Urinary bladder (tissue), 4 donors: ENCODE results near the gene CDK12. TPM values are rescaled to one million over a fixed set of nuclear protein-coding genes. Genes with fewer than 3 reads are reported as not detected.
"Not testable (repeated sequence)": the region's sequence is repeated elsewhere in the genome, so short reads cannot be mapped to it uniquely, and the experiment has no call there.

Experiments used
- DNase-seq: peaks from one replicate; pipeline ENCODE4 v3.0.0-alpha.2; 2015; ENCODE audit errors: extremely low spot score
- H3K27ac ChIP-seq: one replicate; pipeline ENCODE4 v1.5.1; 2013; ENCODE audit warnings: low read depth, mild to moderate bottlenecking, moderate library complexity
- H3K36me3 ChIP-seq: one replicate; pipeline ENCODE4 v1.6.1; 2013; ENCODE audit warnings: mild to moderate bottlenecking, moderate library complexity; ENCODE audit not compliant: insufficient read depth
- H3K4me1 ChIP-seq: one replicate; pipeline ENCODE4 v1.6.1; 2013; ENCODE audit warnings: mild to moderate bottlenecking, moderate library complexity; ENCODE audit not compliant: insufficient read depth
- H3K4me3 ChIP-seq: one replicate; pipeline ENCODE4 v1.5.1; 2013; ENCODE audit warnings: low read depth, low read length
- WGBS: extraction: QIAGEN DNeasy Blood & Tissue Kit; methylation state at CpG from one replicate; pipeline ENCODE4 v1.1.7; 2013; 5-methylcytosine and 5-hydroxymethylcytosine counted together
- polyA plus RNA-seq: library from polyadenylated mRNA; stranded (reverse); fragments of 200-250 nt; gene quantifications from one replicate; pipeline ENCODE4 v1.2.3, GENCODE V29; 2013
- total RNA-seq: library from RNA; depleted of rRNA; stranded (reverse); fragments of >200 nt; gene quantifications from one replicate; pipeline ENCODE4 v1.2.3, GENCODE V29; 2014
- donor health status: healthy with polysubstance abuse.
- donor health status: healthy.

The CDK12 gene
- total and polyA plus RNA-seq, 2 donors = 18.9 to 42.3 TPM

DNA sequence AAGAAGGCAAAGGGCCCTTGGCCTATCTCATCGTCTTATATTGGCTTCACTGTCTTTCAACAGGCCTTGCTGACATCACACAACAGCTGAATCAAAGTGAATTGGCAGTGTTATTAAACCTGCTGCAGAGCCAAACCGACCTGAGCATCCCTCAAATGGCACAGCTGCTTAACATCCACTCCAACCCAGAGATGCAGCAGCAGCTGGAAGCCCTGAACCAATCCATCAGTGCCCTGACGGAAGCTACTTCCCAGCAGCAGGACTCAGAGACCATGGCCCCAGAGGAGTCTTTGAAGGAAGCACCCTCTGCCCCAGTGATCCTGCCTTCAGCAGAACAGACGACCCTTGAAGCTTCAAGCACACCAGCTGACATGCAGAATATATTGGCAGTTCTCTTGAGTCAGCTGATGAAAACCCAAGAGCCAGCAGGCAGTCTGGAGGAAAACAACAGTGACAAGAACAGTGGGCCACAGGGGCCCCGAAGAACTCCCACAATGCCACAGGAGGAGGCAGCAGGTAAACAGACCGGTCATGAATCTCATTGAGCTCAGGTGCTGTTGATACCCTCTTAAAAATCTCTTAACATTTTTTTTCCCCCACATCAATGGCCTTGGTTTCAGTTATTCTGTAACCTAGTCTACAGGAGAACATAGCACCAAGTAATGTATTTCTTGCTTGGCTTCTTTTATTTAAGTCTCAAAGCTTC lies 64.7 kb downstream of the CDK12 start:
- H3K36me3 ChIP-seq = peaks cover 14% of the 10 kb centered on the region

DNA sequence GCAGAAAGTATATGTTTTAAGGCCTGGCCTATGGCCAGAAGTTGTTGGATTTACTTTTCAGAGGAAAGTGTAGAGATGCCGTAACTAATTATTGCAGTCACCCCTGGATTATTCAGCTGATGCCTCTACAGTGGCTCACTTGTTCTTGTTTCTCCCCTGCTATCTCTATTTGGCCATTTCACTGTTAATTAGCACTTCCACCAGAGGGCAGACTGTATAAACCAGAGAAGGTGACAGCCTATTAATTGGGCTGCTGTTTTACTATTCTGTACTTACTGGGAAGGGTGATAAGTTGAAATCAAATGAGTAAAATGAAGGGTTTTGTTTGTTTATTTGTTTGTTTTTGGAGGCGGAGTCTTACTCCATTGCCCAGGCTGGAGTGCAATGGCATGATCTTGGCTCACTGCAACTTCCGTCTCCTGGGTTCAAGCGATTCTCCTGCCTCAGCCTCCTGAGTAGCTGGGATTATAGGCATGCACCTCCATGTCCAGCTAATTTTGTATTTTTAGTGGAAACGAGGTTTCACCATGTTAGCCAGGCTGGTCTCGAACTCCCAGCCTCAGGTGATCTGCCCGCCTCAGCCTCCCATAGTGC lies 66.0 kb downstream of the CDK12 start:
- no peaks in the 10 kb centered on the region for H3K4me1 ChIP-seq
- peaks cover 15% of the 10 kb centered on the region for H3K36me3 ChIP-seq
- 96% methylated on average over 7 of the region's 7 CpGs for WGBS
- H3K27ac ChIP-seq = no peak overlapping the region
- DNase-seq = no peak
- H3K4me3 ChIP-seq = no peak overlapping the region

More for the DNA sequence above, 64.7 kb downstream of the CDK12 start:
- H3K4me1 ChIP-seq = no peaks in the 10 kb centered on the region
- H3K4me3 ChIP-seq = no peak overlapping the region
- DNase-seq = no peak
- 76% methylated on average over 6 of the region's 6 CpGs for WGBS
- no peak overlapping the region for H3K27ac ChIP-seq

DNA sequence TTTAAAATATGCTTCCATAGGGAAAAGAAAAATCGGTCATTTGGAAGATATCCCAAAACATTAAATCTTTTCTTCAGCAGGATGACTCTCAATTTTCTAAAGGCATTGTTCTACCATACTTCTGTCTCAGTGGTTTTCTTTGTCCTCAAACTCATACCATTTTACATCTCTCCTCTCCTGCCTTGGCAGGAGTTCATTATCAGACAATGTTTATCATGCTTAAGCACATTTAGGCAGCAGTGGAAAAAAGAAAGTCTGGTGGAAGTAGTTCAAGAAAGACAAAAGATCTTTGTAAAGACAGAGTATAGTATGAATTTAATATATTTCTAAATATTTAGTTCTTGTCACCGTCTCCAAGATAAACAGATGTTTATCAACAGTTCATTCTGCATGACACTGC lies 68.2 kb downstream of the CDK12 start:
- H3K36me3 ChIP-seq = peaks cover 15% of the 10 kb centered on the region
- no peaks in the 10 kb centered on the region for H3K4me1 ChIP-seq
- DNase-seq = no peak
- H3K4me3 ChIP-seq = no peak overlapping the region
- H3K27ac ChIP-seq = no peak overlapping the region
- 27% methylated on average over 2 of the region's 2 CpGs for WGBS

DNA sequence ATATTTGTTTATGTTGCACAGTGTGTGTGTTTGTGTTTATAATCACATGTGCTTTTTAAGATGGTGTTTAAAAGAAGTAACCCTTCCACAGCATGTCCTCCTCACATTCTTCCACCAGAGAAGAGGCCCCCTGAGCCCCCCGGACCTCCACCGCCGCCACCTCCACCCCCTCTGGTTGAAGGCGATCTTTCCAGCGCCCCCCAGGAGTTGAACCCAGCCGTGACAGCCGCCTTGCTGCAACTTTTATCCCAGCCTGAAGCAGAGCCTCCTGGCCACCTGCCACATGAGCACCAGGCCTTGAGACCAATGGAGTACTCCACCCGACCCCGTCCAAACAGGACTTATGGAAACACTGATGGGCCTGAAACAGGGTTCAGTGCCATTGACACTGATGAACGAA lies 69.2 kb downstream of the CDK12 start:
- Histone ChIP-seq H3K27ac (no peak overlapping the region), H3K36me3 (peaks cover 13% of the 10 kb centered on the region), H3K4me3 (no peak overlapping the region), H3K4me1 (no peaks in the 10 kb centered on the region)
- DNase-seq = no peak
- WGBS = 77% methylated on average over 10 of the region's 10 CpGs

DNA sequence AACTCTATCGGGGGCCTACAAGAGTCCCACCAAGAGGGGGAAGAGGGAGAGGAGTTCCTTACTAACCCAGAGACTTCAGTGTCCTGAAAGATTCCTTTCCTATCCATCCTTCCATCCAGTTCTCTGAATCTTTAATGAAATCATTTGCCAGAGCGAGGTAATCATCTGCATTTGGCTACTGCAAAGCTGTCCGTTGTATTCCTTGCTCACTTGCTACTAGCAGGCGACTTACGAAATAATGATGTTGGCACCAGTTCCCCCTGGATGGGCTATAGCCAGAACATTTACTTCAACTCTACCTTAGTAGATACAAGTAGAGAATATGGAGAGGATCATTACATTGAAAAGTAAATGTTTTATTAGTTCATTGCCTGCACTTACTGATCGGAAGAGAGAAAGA lies 70.0 kb downstream of the CDK12 start:
- Histone ChIP-seq H3K27ac (no peak overlapping the region), H3K4me3 (no peak overlapping the region), H3K4me1 (no peaks in the 10 kb centered on the region), H3K36me3 (peaks cover 7% of the 10 kb centered on the region)
- WGBS = 89% methylated on average over 6 of the region's 6 CpGs
- DNase-seq = no peak

DNA sequence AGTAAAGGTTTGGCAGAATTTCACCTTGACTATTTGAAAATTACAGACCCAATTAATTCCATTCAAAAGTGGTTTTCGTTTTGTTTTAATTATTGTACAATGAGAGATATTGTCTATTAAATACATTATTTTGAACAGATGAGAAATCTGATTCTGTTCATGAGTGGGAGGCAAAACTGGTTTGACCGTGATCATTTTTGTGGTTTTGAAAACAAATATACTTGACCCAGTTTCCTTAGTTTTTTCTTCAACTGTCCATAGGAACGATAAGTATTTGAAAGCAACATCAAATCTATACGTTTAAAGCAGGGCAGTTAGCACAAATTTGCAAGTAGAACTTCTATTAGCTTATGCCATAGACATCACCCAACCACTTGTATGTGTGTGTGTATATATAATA lies 72.6 kb downstream of the CDK12 start:
- Histone ChIP-seq H3K4me1 (no peaks in the 10 kb centered on the region), H3K36me3 (peaks cover 7% of the 10 kb centered on the region), H3K4me3 (no peak overlapping the region), H3K27ac (no peak overlapping the region)
- DNase-seq = no peak
- WGBS = 78% methylated on average over 4 of the region's 4 CpGs

DNA sequence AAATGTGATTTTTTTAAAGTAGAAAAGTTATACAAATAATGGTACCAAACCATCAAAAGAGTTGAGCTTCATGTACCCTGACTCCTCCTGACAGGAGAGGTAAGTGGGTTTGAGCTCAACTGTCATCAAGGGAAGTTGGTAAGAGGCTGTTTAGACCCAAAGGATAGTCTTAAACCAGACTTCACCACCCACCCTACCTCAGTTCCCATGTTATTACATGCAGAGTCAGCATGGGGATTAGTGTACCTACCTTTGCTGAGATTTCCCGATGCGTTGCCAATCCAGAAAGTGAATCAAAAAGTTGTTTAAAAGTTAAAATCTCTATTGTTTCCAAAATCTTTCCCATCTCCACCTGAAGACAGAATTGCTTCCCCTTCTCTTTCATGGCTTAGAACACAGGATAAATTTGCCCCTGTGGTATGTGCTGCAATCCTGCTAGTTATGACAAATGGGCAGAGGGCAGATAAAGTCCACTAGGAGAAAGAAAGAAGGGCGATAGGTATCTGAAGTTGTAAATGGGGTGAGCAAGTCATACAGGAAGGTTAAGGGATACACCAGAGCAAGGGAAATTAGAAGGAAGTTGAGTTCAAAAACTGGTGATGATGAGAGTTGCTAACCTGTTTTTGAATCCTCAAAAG lies 73.6 kb downstream of the CDK12 start:
- no peak overlapping the region for H3K4me3 ChIP-seq
- H3K4me1 ChIP-seq = no peaks in the 10 kb centered on the region
- peaks cover 7% of the 10 kb centered on the region for H3K36me3 ChIP-seq
- no peak overlapping the region for H3K27ac ChIP-seq
- 84% methylated on average over 3 of the region's 3 CpGs for WGBS
- DNase-seq = no peak

DNA sequence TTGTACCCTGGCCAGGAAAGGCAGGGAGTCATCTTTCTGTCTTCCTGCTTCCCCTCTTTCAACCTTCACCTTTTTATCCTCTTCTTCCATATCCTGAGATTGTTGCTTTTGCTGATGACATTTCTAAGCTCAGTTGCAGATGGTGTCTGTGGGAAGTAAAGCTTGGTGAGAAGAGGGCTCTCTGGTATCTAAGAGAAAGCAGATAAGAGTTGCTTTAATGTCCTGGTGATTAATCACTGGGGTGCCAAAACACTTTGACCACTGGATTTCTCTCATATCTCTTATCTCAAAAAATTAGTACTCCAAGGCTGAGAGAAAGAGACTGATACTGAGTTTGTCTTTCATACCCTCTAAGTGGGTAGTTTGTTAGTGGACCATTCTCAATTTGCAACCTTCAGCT lies 75.2 kb downstream of the CDK12 start:
- no peak for DNase-seq
- H3K36me3 ChIP-seq = no peaks in the 10 kb centered on the region
- no peak overlapping the region for H3K27ac ChIP-seq
- no peak overlapping the region for H3K4me3 ChIP-seq
- no peaks in the 10 kb centered on the region for H3K4me1 ChIP-seq

DNA sequence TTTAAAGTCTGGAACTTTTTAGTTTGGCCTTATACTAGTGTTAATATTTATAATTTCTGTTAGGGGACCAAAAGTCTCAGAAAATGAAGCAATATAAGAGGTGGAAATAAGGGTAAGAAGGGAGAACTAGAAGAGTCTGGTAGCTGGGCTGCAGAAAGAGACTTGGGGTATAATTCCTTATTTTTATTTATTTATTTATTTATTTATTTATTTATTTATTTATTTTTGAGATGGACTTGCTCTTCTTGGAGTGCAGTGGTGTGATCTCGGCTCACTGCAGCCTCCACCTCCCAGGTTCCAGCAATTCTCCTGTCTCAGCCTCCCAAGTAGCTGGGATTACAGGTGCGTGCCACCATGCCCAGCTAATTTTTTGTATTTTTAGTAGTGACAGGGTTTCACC lies 76.1 kb downstream of the CDK12 start:
- not testable (repeated sequence) for H3K4me3 ChIP-seq, H3K36me3 ChIP-seq, H3K27ac ChIP-seq, H3K4me1 ChIP-seq, DNase-seq
- 98% methylated on average over 2 of the region's 2 CpGs for WGBS

DNA sequence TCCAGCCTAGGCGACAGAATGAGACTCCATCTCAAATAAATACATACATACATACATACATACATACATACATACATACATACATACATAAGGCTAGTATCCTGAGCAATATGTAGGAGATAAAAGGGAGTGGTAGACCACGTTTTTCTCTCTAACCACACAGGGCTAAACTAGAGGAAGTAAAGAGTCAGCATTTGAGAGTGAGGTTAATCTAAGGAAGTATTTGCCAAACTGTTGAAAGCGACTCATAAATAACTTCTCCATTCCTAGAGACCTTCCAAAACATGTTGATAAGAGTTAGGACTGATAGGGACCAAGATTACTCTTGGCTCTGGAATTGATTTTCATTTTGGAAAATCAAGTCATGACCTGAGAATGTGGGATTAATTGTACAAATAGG lies 77.6 kb downstream of the CDK12 start:
- Histone ChIP-seq H3K4me3 (no peak overlapping the region), H3K4me1 (no peaks in the 10 kb centered on the region), H3K27ac (no peak overlapping the region), H3K36me3 (no peaks in the 10 kb centered on the region)
- DNase-seq = no peak
- 37% methylated on average over 3 of the region's 3 CpGs for WGBS

DNA sequence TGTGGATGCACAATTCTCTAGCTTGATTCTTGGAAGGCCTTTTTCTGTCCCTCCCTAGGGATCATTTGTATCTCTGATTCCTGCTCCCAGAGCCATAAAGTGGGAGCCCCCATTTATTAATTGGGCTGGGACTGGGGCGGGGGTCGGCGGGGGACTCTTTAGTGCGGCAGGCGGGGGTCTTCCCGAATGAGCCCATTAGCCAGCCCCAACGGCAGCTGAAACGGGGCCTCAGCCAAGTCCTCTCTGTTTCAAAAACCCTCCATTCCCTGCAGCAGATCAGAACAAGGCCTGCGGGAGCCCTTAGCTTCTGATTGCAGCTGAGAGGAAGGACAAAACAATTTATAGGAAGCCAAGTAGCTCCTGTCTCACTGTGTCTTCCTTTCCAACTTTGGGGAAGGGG lies 79.3 kb downstream of the CDK12 start:
- H3K27ac ChIP-seq = no peak overlapping the region
- no peak for DNase-seq
- no peaks in the 10 kb centered on the region for H3K4me1 ChIP-seq
- 74% methylated on average over 9 of the region's 9 CpGs for WGBS
- no peaks in the 10 kb centered on the region for H3K36me3 ChIP-seq
- H3K4me3 ChIP-seq = no peak overlapping the region

DNA sequence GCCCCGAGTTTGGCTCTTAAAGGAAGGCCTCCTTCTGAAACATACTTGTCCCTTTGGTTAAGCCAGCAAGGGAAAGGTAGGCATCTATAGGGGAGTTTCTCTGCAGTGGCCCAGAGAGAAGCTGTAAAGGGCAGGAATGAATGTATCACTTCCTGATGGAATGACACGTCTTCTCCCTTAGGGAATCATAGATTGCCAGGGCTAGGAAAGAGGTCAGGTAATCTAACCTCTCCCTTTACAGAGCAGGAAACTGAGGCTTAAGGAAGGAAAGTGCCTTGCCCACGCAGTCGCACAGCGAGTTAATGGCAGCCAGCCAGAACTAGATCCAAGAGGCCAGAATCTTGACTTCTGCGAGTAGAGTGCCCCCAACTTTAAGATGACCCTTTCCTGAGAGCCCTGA lies 80.4 kb downstream of the CDK12 start:
- H3K4me3 ChIP-seq = no peak overlapping the region
- no peak overlapping the region for H3K27ac ChIP-seq
- no peaks in the 10 kb centered on the region for H3K36me3 ChIP-seq
- 66% methylated on average over 6 of the region's 6 CpGs for WGBS
- H3K4me1 ChIP-seq = no peaks in the 10 kb centered on the region
- no peak for DNase-seq

DNA sequence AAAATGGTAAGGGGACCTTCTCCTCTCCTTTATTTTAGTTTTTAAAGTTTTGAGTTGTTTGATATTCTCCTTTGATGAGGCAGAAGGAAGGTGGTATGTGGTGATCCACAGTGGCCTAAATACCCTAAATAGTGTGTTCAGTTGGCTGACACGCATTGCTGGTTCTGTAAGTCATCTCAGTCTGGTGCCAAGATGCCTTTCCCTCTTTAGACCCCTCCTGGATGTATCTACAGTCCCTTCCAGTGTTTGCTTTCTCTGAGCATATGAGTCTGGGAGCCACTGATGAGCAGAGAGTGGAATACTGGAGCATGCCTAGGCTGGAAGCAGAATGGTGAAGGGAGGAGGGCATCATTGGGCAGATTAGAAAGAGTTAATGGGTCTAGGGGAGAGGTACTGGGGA lies 81.9 kb downstream of the CDK12 start:
- Histone ChIP-seq H3K36me3 (no peaks in the 10 kb centered on the region), H3K4me1 (no peaks in the 10 kb centered on the region), H3K4me3 (no peak overlapping the region), H3K27ac (no peak overlapping the region)
- WGBS = 66% methylated on average over 1 of the region's 1 CpG
- no peak for DNase-seq

DNA sequence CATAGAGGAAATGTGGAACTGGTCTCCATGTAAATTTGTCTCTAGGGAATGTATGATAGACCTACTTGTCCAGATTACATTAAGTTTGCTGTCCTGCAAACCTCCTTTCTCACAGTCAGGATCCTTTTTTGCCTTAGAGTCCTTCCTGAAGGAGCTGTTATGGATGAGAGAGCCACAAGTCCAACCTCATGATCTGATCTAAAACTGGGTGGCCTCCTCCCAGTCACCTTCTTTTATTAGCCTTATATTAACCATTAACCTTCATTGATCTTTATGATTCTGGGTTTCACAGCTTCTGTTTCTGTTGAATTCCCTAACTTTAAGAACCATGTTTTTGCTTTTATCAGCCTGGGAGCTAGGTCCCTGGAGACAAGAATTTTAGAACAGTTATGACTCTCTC lies 82.4 kb downstream of the CDK12 start:
- H3K4me3 ChIP-seq = no peak overlapping the region
- H3K36me3 ChIP-seq = no peaks in the 10 kb centered on the region
- no peaks in the 10 kb centered on the region for H3K4me1 ChIP-seq
- no peak overlapping the region for H3K27ac ChIP-seq
- no peak for DNase-seq
